SK-N-SH treated with all-trans-retinoic acid at 6 μM for 48 hours (cell line): ENCODE measurements around the gene CPPED1.

ENCODE experiments used
- ATAC-seq: fragments of 200-7000 bp; cut with Tn5 transposase; 3 replicates; pipeline ENCODE4 v1.9.1; 2020; ENCODE audit warnings: mild to moderate bottlenecking, moderate library complexity
- ARNTL ChIP-seq: fragments of 450-650 bp; formaldehyde crosslinking; IDR thresholded peaks from 2 replicates; pipeline ENCODE4 v1.5.0; 2020; ENCODE audit warnings: low read depth, mild to moderate bottlenecking, moderate library complexity, borderline replicate concordance
- BACH2 ChIP-seq: fragments of 250-450 bp; sonication (Bioruptor Pico); IDR thresholded peaks from 2 replicates; pipeline ENCODE4 v1.9.0; 2021; ENCODE audit warnings: mild to moderate bottlenecking, borderline replicate concordance
- CREB5 ChIP-seq: fragments of 250-450 bp; sonication (Bioruptor Pico); IDR thresholded peaks from 2 replicates; pipeline ENCODE4 v1.5.1; 2020; ENCODE audit warnings: low read depth, mild to moderate bottlenecking, moderate library complexity
- GLIS3 ChIP-seq: fragments of 250-450 bp; sonication (Bioruptor Pico); IDR thresholded peaks from 2 replicates; pipeline ENCODE4 v1.5.0; 2020; ENCODE audit warnings: mild to moderate bottlenecking, moderate library complexity
- ISL1 ChIP-seq: fragments of 250-450 bp; sonication (Bioruptor Pico); IDR thresholded peaks from 2 replicates; pipeline ENCODE4 v2.1.2; 2022; ENCODE audit warnings: mild to moderate bottlenecking, moderate library complexity
- OSR1 ChIP-seq: fragments of 250-450 bp; sonication (Bioruptor Pico); IDR thresholded peaks from 2 replicates; pipeline ENCODE4 v1.8.0; 2022; ENCODE audit warnings: moderate library complexity, mild to moderate bottlenecking, inconsistent platforms
- POU6F1 ChIP-seq: fragments of 250-450 bp; sonication (Bioruptor Pico); IDR thresholded peaks from 2 replicates; pipeline ENCODE4 v1.8.0; 2021; ENCODE audit warnings: low read depth, mild to moderate bottlenecking, moderate library complexity, borderline replicate concordance
- PPARA ChIP-seq: fragments of 250-450 bp; sonication (Bioruptor Pico); IDR thresholded peaks from 2 replicates; pipeline ENCODE4 v1.5.0; 2020; ENCODE audit warnings: mild to moderate bottlenecking, borderline replicate concordance
- RARB ChIP-seq: fragments of 250-450 bp; sonication (Bioruptor Pico); IDR thresholded peaks from 2 replicates; pipeline ENCODE4 v1.8.0; 2021; ENCODE audit warnings: mild to moderate bottlenecking, moderate library complexity
- SNAI2 ChIP-seq: fragments of 250-450 bp; sonication (Bioruptor Pico); IDR thresholded peaks from 2 replicates; pipeline ENCODE4 v1.5.0; 2020; ENCODE audit warnings: mild to moderate bottlenecking, moderate library complexity
- TCF4 ChIP-seq: fragments of 250-450 bp; sonication (Bioruptor Pico); IDR thresholded peaks from 2 replicates; pipeline ENCODE4 v1.8.0; 2021; ENCODE audit warnings: mild to moderate bottlenecking, moderate library complexity, borderline replicate concordance
- ZC3H10 ChIP-seq: fragments of 250-450 bp; sonication (Bioruptor Pico); IDR thresholded peaks from 2 replicates; pipeline ENCODE4 v1.5.1; 2021; ENCODE audit warnings: mild to moderate bottlenecking, moderate library complexity
- ZFP3 ChIP-seq: fragments of 250-450 bp; sonication (Bioruptor Pico); IDR thresholded peaks from 2 replicates; pipeline ENCODE4 v1.5.0; 2020; ENCODE audit warnings: mild to moderate bottlenecking, moderate library complexity
- ZFP30 ChIP-seq: fragments of 450-650 bp; formaldehyde crosslinking; IDR thresholded peaks from 2 replicates; pipeline ENCODE4 v1.5.0; 2022; ENCODE audit warnings: mild to moderate bottlenecking, moderate library complexity
- ZNF565 ChIP-seq: fragments of 450-650 bp; formaldehyde crosslinking; conservative IDR thresholded peaks from 2 replicates; pipeline ENCODE4 v1.5.0; 2020; ENCODE audit warnings: low read depth, mild to moderate bottlenecking, moderate library complexity
- ZNF70 ChIP-seq: fragments of 450-650 bp; formaldehyde crosslinking; IDR thresholded peaks from 2 replicates; pipeline ENCODE4 v1.5.0; 2020; ENCODE audit warnings: mild to moderate bottlenecking, moderate library complexity
- ZNF8 ChIP-seq: fragments of 450-650 bp; formaldehyde crosslinking; IDR thresholded peaks from 2 replicates; pipeline ENCODE4 v1.5.0; 2020; ENCODE audit warnings: mild to moderate bottlenecking, moderate library complexity
- TF ChIP-seq, protein P1 (sequence below): fragments of 250-450 bp; sonication (Bioruptor Pico); IDR thresholded peaks from 2 replicates; pipeline ENCODE4 v1.8.0; 2020; ENCODE audit warnings: mild to moderate bottlenecking, moderate library complexity, borderline replicate concordance
- TF ChIP-seq, protein P2 (sequence below): fragments of 250-450 bp; sonication (Bioruptor Pico); IDR thresholded peaks from 2 replicates; pipeline ENCODE4 v1.5.0; 2020; ENCODE audit warnings: mild to moderate bottlenecking, moderate library complexity

Gene CPPED1

DNA sequence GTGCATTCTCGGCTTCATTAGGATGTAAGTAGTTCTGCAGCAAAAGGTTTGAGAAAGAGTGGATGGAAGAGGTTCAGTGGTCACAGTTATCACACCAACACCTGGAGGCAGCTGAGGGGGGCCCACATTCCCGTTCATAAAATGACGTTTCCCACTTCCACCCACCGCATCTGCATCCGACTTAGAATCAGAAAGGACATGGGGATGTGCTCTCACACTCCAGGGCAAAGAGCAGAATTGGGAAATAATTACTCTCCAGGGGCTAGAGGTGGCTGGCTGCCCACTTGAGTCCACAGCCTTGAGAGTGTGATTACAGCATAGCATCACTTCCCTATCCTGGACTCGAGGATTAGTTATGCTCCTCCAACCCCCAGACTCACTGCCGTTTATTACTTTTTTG, 122.0 kb downstream of the CPPED1 start (continued):
- TF ChIP-seq CREB5 (CRISPR knock-in tag) (no peak), ZNF8 (CRISPR knock-in tag) (no peak), ARNTL (CRISPR knock-in tag) (no peak), OSR1 (CRISPR knock-in tag) (no peak), GLIS3 (no peak), TCF4 (no peak), ZC3H10 (CRISPR knock-in tag) (no peak), RARB (no peak), ZNF70 (CRISPR knock-in tag) (no peak)

DNA sequence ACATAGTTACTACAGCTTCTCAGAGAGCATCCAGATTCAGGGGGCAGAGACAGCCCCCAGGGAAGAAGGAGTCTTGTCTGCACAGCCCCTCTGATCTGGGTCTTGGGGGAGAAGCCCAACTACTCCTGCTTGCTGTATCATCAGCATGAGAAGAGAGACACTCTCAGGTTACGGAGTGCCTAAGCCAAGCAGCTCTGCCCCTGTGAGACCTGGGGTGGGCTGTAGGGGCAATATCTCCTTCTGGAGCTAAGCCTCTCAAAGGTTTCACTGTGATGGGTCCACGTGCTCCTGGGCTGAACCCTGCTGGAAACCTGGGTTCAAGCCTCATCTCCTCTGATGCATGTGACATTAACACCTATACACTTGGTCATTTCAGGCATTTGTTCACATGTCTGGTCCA, 123.2 kb downstream of the CPPED1 start:
- TF ChIP-seq POU6F1 (CRISPR knock-in tag) (no peak), SNAI2 (CRISPR knock-in tag) (no peak), GLIS3 (no peak), ZNF8 (CRISPR knock-in tag) (no peak), ZNF70 (CRISPR knock-in tag) (no peak), RARB (no peak)
- TF ChIP-seq, protein P1, sequence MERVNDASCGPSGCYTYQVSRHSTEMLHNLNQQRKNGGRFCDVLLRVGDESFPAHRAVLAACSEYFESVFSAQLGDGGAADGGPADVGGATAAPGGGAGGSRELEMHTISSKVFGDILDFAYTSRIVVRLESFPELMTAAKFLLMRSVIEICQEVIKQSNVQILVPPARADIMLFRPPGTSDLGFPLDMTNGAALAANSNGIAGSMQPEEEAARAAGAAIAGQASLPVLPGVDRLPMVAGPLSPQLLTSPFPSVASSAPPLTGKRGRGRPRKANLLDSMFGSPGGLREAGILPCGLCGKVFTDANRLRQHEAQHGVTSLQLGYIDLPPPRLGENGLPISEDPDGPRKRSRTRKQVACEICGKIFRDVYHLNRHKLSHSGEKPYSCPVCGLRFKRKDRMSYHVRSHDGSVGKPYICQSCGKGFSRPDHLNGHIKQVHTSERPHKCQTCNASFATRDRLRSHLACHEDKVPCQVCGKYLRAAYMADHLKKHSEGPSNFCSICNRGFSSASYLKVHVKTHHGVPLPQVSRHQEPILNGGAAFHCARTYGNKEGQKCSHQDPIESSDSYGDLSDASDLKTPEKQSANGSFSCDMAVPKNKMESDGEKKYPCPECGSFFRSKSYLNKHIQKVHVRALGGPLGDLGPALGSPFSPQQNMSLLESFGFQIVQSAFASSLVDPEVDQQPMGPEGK (CRISPR knock-in tag) = no peak
- no peak for ATAC-seq

DNA sequence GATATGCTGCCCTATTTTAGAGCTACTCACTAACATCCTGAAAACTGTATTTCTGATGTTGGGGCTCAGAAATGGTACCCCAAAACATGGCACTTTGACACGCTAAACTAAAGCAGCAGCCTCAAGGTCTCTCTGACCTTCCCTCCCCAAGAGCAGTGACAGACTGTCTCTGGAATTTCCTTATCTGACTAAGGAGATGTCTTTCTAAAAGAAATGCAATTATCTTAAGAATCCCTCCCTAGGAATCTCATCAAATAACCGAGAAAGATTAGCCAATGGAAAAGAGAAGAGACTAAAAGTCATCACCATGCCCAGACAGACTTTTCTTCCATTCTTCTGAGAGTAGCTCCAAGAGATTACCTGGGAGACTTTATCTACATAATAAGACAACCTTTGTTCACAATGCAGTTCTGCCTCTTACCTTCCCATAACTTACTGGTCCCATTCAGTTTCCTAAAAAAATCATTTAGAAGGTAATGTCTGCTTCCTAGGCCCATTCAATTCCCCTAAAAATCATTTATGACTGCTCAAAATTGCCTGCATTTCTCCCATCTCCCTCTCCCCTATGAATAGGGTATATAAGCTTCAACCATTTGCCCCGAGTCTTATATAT, 123.9 kb downstream of the CPPED1 start:
- TF ChIP-seq ISL1 (CRISPR knock-in tag) (0 out of 2 replicates have a peak, but pooled peaks have one; percentile 30), CREB5 (CRISPR knock-in tag) (no peak)
- TF ChIP-seq, protein P1 (CRISPR knock-in tag) = no peak
- ATAC-seq = peak; percentile 45; the same call in 2 of the 3 replicates

GRCh38 chr16:12678983-12679382, 124.7 kb downstream of the CPPED1 start:
- no peak for ATAC-seq
- no peak for TF ChIP-seq PPARA
- TF ChIP-seq ZC3H10 (CRISPR knock-in tag) = no peak
- no peak for TF ChIP-seq ARNTL (CRISPR knock-in tag)
- TF ChIP-seq ZNF565 = no peak
- TF ChIP-seq, all 23 proteins: peak for 0

DNA sequence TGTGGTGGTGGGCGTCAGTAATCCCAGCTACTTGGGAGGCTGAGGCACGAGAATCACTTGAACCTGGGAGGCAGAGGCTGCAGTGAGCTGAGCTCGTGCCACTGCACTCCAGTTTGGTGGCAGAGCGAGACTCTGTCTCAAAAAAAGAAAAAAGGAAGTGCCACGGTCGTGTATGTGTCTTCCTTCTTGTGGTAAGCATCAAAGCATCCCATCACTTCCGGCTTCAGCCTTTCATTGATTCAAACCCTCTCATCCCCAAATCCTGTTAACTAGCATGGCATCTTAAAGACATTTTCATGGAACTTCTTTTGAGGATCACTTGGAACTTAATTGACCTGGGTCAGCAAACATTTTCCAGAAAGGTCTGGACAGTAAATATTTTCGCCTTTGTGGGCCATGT, 126.2 kb downstream of the CPPED1 start:
- TF ChIP-seq, protein P1 (CRISPR knock-in tag) = no peak
- TF ChIP-seq TCF4 (no peak), ZFP3 (no peak), CREB5 (CRISPR knock-in tag) (no peak), BACH2 (no peak), ZNF70 (CRISPR knock-in tag) (no peak), RARB (no peak), OSR1 (CRISPR knock-in tag) (no peak), PPARA (no peak), ZFP30 (no peak)
- TF ChIP-seq, protein P2, sequence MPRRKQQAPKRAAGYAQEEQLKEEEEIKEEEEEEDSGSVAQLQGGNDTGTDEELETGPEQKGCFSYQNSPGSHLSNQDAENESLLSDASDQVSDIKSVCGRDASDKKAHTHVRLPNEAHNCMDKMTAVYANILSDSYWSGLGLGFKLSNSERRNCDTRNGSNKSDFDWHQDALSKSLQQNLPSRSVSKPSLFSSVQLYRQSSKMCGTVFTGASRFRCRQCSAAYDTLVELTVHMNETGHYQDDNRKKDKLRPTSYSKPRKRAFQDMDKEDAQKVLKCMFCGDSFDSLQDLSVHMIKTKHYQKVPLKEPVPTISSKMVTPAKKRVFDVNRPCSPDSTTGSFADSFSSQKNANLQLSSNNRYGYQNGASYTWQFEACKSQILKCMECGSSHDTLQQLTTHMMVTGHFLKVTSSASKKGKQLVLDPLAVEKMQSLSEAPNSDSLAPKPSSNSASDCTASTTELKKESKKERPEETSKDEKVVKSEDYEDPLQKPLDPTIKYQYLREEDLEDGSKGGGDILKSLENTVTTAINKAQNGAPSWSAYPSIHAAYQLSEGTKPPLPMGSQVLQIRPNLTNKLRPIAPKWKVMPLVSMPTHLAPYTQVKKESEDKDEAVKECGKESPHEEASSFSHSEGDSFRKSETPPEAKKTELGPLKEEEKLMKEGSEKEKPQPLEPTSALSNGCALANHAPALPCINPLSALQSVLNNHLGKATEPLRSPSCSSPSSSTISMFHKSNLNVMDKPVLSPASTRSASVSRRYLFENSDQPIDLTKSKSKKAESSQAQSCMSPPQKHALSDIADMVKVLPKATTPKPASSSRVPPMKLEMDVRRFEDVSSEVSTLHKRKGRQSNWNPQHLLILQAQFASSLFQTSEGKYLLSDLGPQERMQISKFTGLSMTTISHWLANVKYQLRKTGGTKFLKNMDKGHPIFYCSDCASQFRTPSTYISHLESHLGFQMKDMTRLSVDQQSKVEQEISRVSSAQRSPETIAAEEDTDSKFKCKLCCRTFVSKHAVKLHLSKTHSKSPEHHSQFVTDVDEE = no peak
- no peak for ATAC-seq
